Measurements from ENCODE around the gene VTI1A. TPM values are rescaled to one million over a fixed set of nuclear protein-coding genes. Genes with fewer than 3 reads are reported as not detected.

Gene VTI1A
- total RNA-seq, 2 donors from 2014 or later: 34.1 to 38.6 TPM

GRCh38 chr10:112832959-112833358 is 385.9 kb downstream of the VTI1A start:
- H3K36me3 ChIP-seq: no peaks in the 10 kb centered on the region
- no peak overlapping the region for H3K27ac ChIP-seq
- intact Hi-C loops (cut with DNase I): no loop called here
- H3K4me1 ChIP-seq: no peaks in the 10 kb centered on the region
- H3K9me3 ChIP-seq: no peaks in the 10 kb centered on the region
- no peak overlapping the region for H3K9ac ChIP-seq (ENCODE audit: low read depth in 2 of 2, low read length in 2 of 2)
- no peak for DNase-seq
- no peak for TF ChIP-seq CTCF (IDR thresholded peaks at IDR 0.05)
- no peaks in the 10 kb centered on the region for H3K27me3 ChIP-seq
- H3K4me3 ChIP-seq: no peak overlapping the region

GRCh38 chr10:112834751-112835181 is 387.8 kb downstream of the VTI1A start:
- H3K4me1 ChIP-seq: no peaks in the 10 kb centered on the region
- H3K27me3 ChIP-seq: no peaks in the 10 kb centered on the region
- intact Hi-C loops (cut with DNase I): no loop called here
- no peak for TF ChIP-seq CTCF (IDR thresholded peaks at IDR 0.05)
- no peak overlapping the region for H3K9ac ChIP-seq (ENCODE audit: low read depth in 2 of 2, low read length in 2 of 2)
- no peak overlapping the region for H3K4me3 ChIP-seq
- DNase-seq: no peak
- no peaks in the 10 kb centered on the region for H3K9me3 ChIP-seq
- H3K27ac ChIP-seq: no peak overlapping the region
- no peaks in the 10 kb centered on the region for H3K36me3 ChIP-seq

- no peaks in the 10 kb centered on the region for H3K27me3 ChIP-seq
- no peak for DNase-seq
- no peaks in the 10 kb centered on the region for H3K9me3 ChIP-seq
- intact Hi-C loops (cut with DNase I): no loop called here
- H3K9ac ChIP-seq (ENCODE audit: low read depth in 2 of 2, low read length in 2 of 2): no peak overlapping the region
- no peaks in the 10 kb centered on the region for H3K36me3 ChIP-seq
- TF ChIP-seq CTCF (IDR thresholded peaks at IDR 0.05): no peak
- H3K4me1 ChIP-seq: no peaks in the 10 kb centered on the region
- no peak overlapping the region for H3K4me3 ChIP-seq
- H3K27ac ChIP-seq: no peak overlapping the region
Observed at GRCh38 chr10:112835217-112835715, 388.3 kb downstream of the VTI1A start.

- no peak overlapping the region for H3K9ac ChIP-seq (ENCODE audit: low read depth in 2 of 2, low read length in 2 of 2)
- no peak for TF ChIP-seq CTCF (IDR thresholded peaks at IDR 0.05)
- H3K27me3 ChIP-seq: no peaks in the 10 kb centered on the region
- intact Hi-C loops (cut with DNase I): no loop called here
- no peaks in the 10 kb centered on the region for H3K9me3 ChIP-seq
- DNase-seq: no peak
- H3K4me1 ChIP-seq: no peaks in the 10 kb centered on the region
- H3K4me3 ChIP-seq: no peak overlapping the region
- no peaks in the 10 kb centered on the region for H3K36me3 ChIP-seq
- no peak overlapping the region for H3K27ac ChIP-seq
Observed at GRCh38 chr10:112835944-112836451, 389.0 kb downstream of the VTI1A start.

GRCh38 chr10:112838784-112839481 is 391.9 kb downstream of the VTI1A start:
- H3K9ac ChIP-seq (ENCODE audit: low read depth in 2 of 2, low read length in 2 of 2): no peak overlapping the region
- H3K9me3 ChIP-seq: no peaks in the 10 kb centered on the region
- no peak overlapping the region for H3K4me3 ChIP-seq
- intact Hi-C loops (cut with DNase I): no loop called here
- TF ChIP-seq CTCF (IDR thresholded peaks at IDR 0.05): no peak
- H3K4me1 ChIP-seq: no peaks in the 10 kb centered on the region
- no peak for DNase-seq
- no peaks in the 10 kb centered on the region for H3K36me3 ChIP-seq
- H3K27me3 ChIP-seq: no peaks in the 10 kb centered on the region
- no peak overlapping the region for H3K27ac ChIP-seq
